Measurements from ENCODE around the gene SLCO4A1.

SLCO4A1 gene

GRCh38 chr20:62716198-62716940 lies 74.1 kb downstream of the SLCO4A1 start:
- no peak for DNase-seq (ENCODE audit: low read depth)

DNA sequence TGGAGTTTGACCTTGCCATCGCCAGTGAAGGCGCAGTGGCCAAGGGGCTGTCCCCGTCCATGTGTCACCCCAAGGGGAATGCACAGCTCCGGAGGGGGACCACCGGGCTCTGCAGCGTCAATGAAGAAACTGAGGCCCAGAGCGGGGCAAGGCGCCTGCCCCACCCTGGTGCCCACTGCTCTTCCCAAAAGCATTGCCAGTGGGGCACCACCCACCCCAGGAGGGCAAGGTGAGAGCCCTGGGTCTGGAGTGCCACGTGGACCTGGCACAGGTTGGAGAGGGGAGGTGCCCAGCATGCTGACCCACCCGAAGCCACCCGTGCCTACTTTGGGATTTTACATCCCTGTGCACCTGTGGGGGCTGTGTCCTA lies 74.6 kb downstream of the SLCO4A1 start:
- DNase-seq (ENCODE audit: low read depth), result no peak

DNA sequence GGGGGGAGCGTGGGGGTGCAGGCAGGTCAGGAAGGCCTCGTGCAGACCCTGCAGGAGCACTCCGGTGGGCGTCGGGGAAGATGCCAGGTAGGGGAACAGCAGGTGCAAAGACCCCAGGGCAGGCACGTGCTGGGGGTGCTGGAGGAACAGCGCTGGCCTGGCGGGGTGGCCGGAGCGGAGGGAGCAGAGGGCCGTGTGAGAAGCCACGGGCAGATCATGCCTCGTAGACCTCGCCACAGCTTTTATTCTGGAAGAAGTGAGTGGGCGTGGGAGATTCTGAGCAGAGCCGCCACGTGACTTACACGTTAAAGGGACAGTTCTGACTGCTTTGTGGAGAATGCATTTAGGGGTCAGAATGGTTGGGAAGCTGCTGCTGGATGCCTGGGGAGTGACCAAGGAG lies 75.6 kb downstream of the SLCO4A1 start:
- DNase-seq (ENCODE audit: low read depth), result no peak

- DNase-seq (ENCODE audit: low read depth), result no peak
Observed at GRCh38 chr20:62718546-62718945, 76.2 kb downstream of the SLCO4A1 start.

DNA sequence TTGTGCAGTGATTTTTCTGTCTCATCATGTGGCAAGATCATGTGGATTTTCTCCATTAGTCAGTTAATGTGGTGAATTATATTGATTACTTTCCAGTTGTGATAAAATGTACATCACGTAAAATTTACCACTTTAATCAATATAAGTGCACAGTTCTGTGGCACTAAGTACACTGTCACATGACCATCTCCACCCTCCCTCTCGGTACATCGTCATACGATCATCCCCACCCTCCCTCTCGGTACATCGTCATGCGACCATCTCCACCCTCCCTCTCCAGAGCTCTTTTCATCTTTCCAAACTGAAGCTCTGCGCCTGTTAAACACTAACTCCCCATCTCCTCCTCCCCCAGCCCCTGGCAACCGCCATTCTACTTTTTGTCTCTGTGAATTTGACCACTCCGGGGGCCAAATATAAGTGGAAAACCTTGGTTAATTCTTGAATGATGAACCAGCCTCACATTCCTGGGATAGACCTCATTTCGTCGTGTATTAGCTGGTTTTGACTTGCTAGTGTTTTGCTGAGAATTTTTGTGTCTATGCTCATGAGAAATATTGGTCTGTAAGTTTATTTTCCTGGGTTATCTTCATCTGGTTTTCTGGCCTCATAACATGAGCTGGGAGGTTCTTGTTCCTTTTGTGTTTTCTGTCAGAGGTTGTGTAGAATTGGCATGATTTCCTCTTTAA lies 77.1 kb downstream of the SLCO4A1 start:
- no peak for DNase-seq (ENCODE audit: low read depth)
